Activated gamma-delta T cell treated with Interleukin-2 at 50 U/mL for 16 hours (primary cell): ENCODE results near the gene RPS2.
"Not testable (repeated sequence)": the region's sequence is repeated elsewhere in the genome, so short reads cannot be mapped to it uniquely, and the experiment has no call there.

Experiments used
- DNase-seq: peaks from one replicate; pipeline ENCODE4 v3.0.0-alpha.2; 2020

The RPS2 gene

GRCh38 chr16:1964506-1965395 is at the start of gene RPS2:
Gene RPS2, minus strand, starts transcription at chr16:1964826. Its CDS starts 201 bp downstream, at chr16:1964625.
- peak; percentile 98 for DNase-seq

- no peak for DNase-seq
Observed at GRCh38 chr16:2013527-2013926, 48.9 kb upstream of the RPS2 start.

- not testable (repeated sequence) for DNase-seq
Observed at GRCh38 chr16:2011726-2012125, 47.1 kb upstream of the RPS2 start.

GRCh38 chr16:2009791-2010510 is 45.3 kb upstream of the RPS2 start, which contains the start of gene ZNF598:
Gene ZNF598, minus strand, starts transcription at chr16:2009821.
- peak; percentile 74 for DNase-seq

GRCh38 chr16:2009164-2009711 is 44.6 kb upstream of the RPS2 start:
- no peak for DNase-seq

GRCh38 chr16:2008631-2009163 is 44.1 kb upstream of the RPS2 start:
- no peak for DNase-seq

GRCh38 chr16:2008009-2008526 is 43.4 kb upstream of the RPS2 start:
- no peak for DNase-seq

- no peak for DNase-seq
Observed at GRCh38 chr16:2007081-2007836, 42.6 kb upstream of the RPS2 start.

GRCh38 chr16:2006317-2006716 is 41.7 kb upstream of the RPS2 start:
- DNase-seq = no peak

- no peak for DNase-seq
Observed at GRCh38 chr16:2005646-2006045, 41.0 kb upstream of the RPS2 start.

- no peak for DNase-seq
Observed at GRCh38 chr16:2004795-2005517, 40.3 kb upstream of the RPS2 start.

GRCh38 chr16:2003827-2004641 is 39.4 kb upstream of the RPS2 start:
- peak; percentile 85 for DNase-seq

GRCh38 chr16:2003231-2003826 is 38.7 kb upstream of the RPS2 start:
- no peak for DNase-seq

GRCh38 chr16:2002406-2003230 is 38.0 kb upstream of the RPS2 start:
- DNase-seq = no peak

- no peak for DNase-seq
Observed at GRCh38 chr16:2001456-2002355, 37.1 kb upstream of the RPS2 start.

- DNase-seq = no peak
Observed at GRCh38 chr16:2001035-2001434, 36.4 kb upstream of the RPS2 start.

GRCh38 chr16:1999866-2000514 is 35.4 kb upstream of the RPS2 start:
- DNase-seq = no peak
